HL-60 (cell line): ENCODE results near the gene PRDM15.

Experiments used
- DNase-seq, 2 experiments: peaks; one replicate each; pipeline ENCODE4 v3.0.0-alpha.2; 2010 to 2020; ENCODE audit warnings: low read depth in 1 of 2, low spot score in 1 of 2
- H3K27ac ChIP-seq: fragments of 250-450 bp; sonication (Bioruptor Pico); replicated peaks from 2 replicates; pipeline ENCODE4 v1.5.1; 2020; ENCODE audit warnings: mild to moderate bottlenecking, moderate library complexity
- H3K27me3 ChIP-seq: fragments of 250-450 bp; sonication (Bioruptor Pico); 2 replicates; pipeline ENCODE4 v1.5.1; 2021; ENCODE audit warnings: mild to moderate bottlenecking, moderate library complexity; ENCODE audit not compliant: insufficient read depth, poor library complexity, severe bottlenecking
- H3K4me3 ChIP-seq: replicated peaks from 2 replicates; pipeline ENCODE4 v1.5.1; 2011; ENCODE audit warnings: mild to moderate bottlenecking, control low read depth, low read length; ENCODE audit not compliant: insufficient read depth
- CTCF ChIP-seq: IDR thresholded peaks from one replicate; pipeline ENCODE4 v1.5.1; 2011; ENCODE audit warnings: low read length, control low read depth, inconsistent platforms; ENCODE audit not compliant: insufficient read depth
- GABPA ChIP-seq: IDR thresholded peaks from 2 replicates; pipeline ENCODE4 v1.6.1; 2012; ENCODE audit warnings: low read depth
- POLR2AphosphoS5 ChIP-seq: IDR thresholded peaks from 2 replicates; pipeline ENCODE4 v1.6.1; 2012; ENCODE audit warnings: low read depth
- REST ChIP-seq: IDR thresholded peaks from 2 replicates; pipeline ENCODE4 v1.6.1; 2012; ENCODE audit warnings: low read depth; ENCODE audit not compliant: insufficient replicate concordance
- SPI1 ChIP-seq: IDR thresholded peaks from 2 replicates; pipeline ENCODE4 v1.6.1; 2012; ENCODE audit warnings: low read depth, mild to moderate bottlenecking, borderline replicate concordance

Gene PRDM15

GRCh38 chr21:41752231-41752681, 126.9 kb downstream of the PRDM15 start:
- Histone ChIP-seq H3K27me3 (peaks cover 5% of the 10 kb centered on the region), H3K27ac (no peak overlapping the region), H3K4me3 (no peak overlapping the region)
- DNase-seq, result no peak
- TF ChIP-seq POLR2AphosphoS5 (no peak), SPI1 (no peak), REST (no peak), GABPA (no peak)

- DNase-seq, result no peak
- peaks cover 5% of the 10 kb centered on the region for H3K27me3 ChIP-seq
- H3K4me3 ChIP-seq, result no peak overlapping the region
- no peak overlapping the region for H3K27ac ChIP-seq
- TF ChIP-seq POLR2AphosphoS5 (no peak), SPI1 (no peak), REST (no peak), CTCF (no peak), GABPA (no peak)
Observed at GRCh38 chr21:41751611-41752011, 127.5 kb downstream of the PRDM15 start.

- DNase-seq, result no peak
- no peak overlapping the region for H3K27ac ChIP-seq
- H3K4me3 ChIP-seq, result no peak overlapping the region
- no peak for TF ChIP-seq CTCF
- no peak for TF ChIP-seq REST
- no peak for TF ChIP-seq GABPA
- TF ChIP-seq SPI1, result no peak
- no peak for TF ChIP-seq POLR2AphosphoS5
- H3K27me3 ChIP-seq, result peaks cover 4% of the 10 kb centered on the region
Observed at GRCh38 chr21:41750532-41751151, 128.5 kb downstream of the PRDM15 start.
